Loucy (cell line): ENCODE data around the gene CYBB.

Experiments used
- EZH2phosphoT487 ChIP-seq: fragments of 200-600 bp; IDR thresholded peaks from 2 replicates; pipeline ENCODE4 v1.6.1; 2018; ENCODE audit warnings: antibody characterized with exemption, mild to moderate bottlenecking, moderate library complexity, borderline replicate concordance
- TF ChIP-seq, protein P1 (sequence below): fragments of 200-600 bp; sonication (generic); conservative IDR thresholded peaks from 2 replicates; pipeline ENCODE4 v1.5.1; 2014; ENCODE audit warnings: mild to moderate bottlenecking, antibody characterized with exemption, low read length

DNA sequence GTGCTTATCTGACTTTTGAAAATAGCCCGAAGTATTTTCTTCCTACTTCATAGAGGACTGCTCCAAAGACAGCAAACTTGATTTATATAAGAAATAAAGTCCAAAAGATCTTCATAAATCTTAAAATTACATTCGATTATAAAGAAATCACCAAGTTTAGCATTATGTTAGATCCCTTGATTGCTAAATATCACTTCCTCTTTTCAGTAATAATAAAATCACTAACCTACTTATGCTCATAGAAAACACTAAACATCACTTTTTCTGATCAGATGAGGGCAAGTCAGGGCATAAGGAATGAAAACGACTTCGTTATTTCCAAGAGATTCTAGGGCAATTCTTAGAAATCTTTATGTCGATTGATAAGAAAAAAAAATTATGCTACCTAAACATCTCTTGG, 35.5 kb downstream of the CYBB start:
- TF ChIP-seq, protein P1, sequence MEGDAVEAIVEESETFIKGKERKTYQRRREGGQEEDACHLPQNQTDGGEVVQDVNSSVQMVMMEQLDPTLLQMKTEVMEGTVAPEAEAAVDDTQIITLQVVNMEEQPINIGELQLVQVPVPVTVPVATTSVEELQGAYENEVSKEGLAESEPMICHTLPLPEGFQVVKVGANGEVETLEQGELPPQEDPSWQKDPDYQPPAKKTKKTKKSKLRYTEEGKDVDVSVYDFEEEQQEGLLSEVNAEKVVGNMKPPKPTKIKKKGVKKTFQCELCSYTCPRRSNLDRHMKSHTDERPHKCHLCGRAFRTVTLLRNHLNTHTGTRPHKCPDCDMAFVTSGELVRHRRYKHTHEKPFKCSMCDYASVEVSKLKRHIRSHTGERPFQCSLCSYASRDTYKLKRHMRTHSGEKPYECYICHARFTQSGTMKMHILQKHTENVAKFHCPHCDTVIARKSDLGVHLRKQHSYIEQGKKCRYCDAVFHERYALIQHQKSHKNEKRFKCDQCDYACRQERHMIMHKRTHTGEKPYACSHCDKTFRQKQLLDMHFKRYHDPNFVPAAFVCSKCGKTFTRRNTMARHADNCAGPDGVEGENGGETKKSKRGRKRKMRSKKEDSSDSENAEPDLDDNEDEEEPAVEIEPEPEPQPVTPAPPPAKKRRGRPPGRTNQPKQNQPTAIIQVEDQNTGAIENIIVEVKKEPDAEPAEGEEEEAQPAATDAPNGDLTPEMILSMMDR, result no peak
- TF ChIP-seq EZH2phosphoT487, result no peak
